Measurements from ENCODE around the gene KLHL4. TPM values are rescaled to one million over a fixed set of nuclear protein-coding genes. Genes with fewer than 3 reads are reported as not detected.
"Not testable (repeated sequence)": the region's sequence is repeated elsewhere in the genome, so short reads cannot be mapped to it uniquely, and the experiment has no call there.

KLHL4 gene
- total and polyA plus RNA-seq, 10 donors: 0.20 to 3.6 (median 2.6) TPM

DNA sequence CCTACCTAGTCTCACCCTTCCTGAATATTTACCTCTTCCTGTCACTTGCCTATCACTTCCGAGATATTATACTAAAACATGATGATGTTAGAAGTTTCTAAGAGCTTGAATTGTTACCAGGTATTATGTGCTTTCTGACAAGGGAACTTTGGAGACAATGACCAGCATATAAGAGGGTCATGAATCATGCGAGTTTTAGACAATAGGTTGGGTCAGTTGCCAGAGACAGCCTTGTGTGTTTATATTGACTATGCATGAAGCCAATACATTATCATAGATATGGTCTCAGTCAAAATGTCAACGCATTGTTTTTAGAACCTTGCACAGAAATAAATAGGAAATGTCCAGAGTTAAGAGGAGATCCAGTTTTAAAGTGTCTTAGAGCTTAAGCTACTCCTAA lies 116.8 kb downstream of the KLHL4 start:
- WGBS, 5 donors: 49 to 75% (median 64%) methylated on average over 3 of the region's 3 CpGs
- DNase-seq: no peak
- Histone ChIP-seq H3K9me3 (no peaks in the 10 kb centered on the region), H3K36me3 (no peaks in the 10 kb centered on the region), H3K27me3 (replicated peaks in 1 of 7) (no peaks in the 10 kb centered on the region), H3K4me1 (no peaks in the 10 kb centered on the region), H3K27ac (no peak overlapping the region), H3K4me3 (no peak overlapping the region)
- intact Hi-C loops (cut with DNase I; ENCODE audit: low total_unique reads): no loop called here
- no peak for TF ChIP-seq POLR2AphosphoS5 (IDR thresholded peaks at IDR 0.05)
- TF ChIP-seq, protein P1, sequence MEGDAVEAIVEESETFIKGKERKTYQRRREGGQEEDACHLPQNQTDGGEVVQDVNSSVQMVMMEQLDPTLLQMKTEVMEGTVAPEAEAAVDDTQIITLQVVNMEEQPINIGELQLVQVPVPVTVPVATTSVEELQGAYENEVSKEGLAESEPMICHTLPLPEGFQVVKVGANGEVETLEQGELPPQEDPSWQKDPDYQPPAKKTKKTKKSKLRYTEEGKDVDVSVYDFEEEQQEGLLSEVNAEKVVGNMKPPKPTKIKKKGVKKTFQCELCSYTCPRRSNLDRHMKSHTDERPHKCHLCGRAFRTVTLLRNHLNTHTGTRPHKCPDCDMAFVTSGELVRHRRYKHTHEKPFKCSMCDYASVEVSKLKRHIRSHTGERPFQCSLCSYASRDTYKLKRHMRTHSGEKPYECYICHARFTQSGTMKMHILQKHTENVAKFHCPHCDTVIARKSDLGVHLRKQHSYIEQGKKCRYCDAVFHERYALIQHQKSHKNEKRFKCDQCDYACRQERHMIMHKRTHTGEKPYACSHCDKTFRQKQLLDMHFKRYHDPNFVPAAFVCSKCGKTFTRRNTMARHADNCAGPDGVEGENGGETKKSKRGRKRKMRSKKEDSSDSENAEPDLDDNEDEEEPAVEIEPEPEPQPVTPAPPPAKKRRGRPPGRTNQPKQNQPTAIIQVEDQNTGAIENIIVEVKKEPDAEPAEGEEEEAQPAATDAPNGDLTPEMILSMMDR (IDR thresholded peaks at IDR 0.05 in 8 of 11, conservative IDR thresholded peaks at IDR 0.05 in 3 of 11): no peak
- no peak for TF ChIP-seq POLR2A (IDR thresholded peaks at IDR 0.05)

DNA sequence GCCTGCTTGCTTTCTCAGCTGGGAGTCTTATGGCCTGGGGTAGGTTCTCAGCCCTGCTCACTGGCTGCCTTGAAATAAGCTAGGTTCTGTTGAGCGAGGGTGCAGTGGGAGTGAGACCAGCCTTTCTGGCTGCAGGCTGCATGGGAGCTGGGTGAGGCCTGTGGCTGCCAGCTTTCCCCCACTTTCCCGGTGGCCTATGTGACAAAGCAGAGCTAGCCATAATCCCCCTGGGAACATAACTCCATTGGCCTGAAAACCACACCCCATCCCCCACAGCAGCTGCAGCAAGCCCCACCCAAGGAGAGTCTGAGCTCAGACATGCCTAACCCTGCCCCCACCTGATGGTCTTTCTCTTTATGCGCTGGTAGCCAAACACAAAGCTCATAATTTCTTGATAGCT lies 118.9 kb downstream of the KLHL4 start:
- no peaks in the 10 kb centered on the region for H3K36me3 ChIP-seq
- 67 to 100% (median 81%) methylated on average over 1 to 3 of the region's 3 CpGs for WGBS, 5 donors
- peaks cover 0 to 7% (median 0%) of the 10 kb centered on the region in 8 donors for H3K9me3 ChIP-seq
- no peak overlapping the region for H3K4me3 ChIP-seq
- no peak for TF ChIP-seq POLR2AphosphoS5 (IDR thresholded peaks at IDR 0.05)
- TF ChIP-seq POLR2A (IDR thresholded peaks at IDR 0.05): no peak
- TF ChIP-seq, protein P1 (IDR thresholded peaks at IDR 0.05 in 8 of 11, conservative IDR thresholded peaks at IDR 0.05 in 3 of 11): no peak
- DNase-seq: no peak
- no peak overlapping the region for H3K27ac ChIP-seq
- no peaks in the 10 kb centered on the region for H3K27me3 ChIP-seq (replicated peaks in 1 of 7)
- H3K4me1 ChIP-seq: no peaks in the 10 kb centered on the region
- intact Hi-C loops (cut with DNase I; ENCODE audit: low total_unique reads): no loop called here

DNA sequence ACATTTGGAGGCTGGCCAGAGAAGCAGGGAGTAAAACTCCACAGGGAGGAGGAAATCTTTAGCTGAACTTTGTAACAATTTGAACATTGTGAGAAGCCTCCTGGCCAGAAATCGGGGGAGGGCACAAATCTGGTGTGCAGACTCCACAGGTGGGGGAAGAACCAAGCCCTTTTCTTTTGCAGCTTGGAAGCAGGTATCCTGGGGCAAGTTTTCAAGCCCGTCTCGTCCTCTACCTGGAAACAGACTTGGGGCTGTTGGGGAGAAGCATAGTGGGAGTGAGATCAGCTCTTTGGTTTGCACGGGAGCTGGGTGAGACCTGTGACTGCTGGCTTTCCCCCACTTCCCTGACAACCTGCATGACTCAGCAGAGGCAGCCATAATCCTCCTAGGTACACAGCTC lies 123.8 kb downstream of the KLHL4 start:
- not testable (repeated sequence) for H3K9me3 ChIP-seq, H3K4me1 ChIP-seq
- 62 to 91% (median 79%) methylated on average over 1 to 4 of the region's 4 CpGs for WGBS, 5 donors

DNA sequence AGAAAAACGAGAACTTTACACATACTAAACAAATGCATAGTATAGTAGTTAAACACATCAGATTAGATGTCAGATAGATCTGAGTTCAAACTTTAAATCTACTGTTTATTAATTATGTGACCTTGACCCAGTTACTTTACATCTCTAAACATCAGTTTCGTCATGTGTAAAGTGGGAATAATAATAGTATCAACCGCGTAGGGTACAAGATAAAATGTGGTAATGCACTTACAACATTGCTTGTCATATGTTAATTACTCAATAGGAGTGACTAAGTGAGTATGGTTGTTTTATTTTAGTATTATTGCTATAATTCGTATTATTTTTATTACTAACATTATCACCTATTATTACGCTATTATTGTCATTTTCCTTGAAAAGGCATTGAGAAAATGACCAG lies 144.2 kb downstream of the KLHL4 start:
- DNase-seq: no peak
- TF ChIP-seq, protein P1 (IDR thresholded peaks at IDR 0.05 in 8 of 11, conservative IDR thresholded peaks at IDR 0.05 in 3 of 11): no peak
- no peak for TF ChIP-seq POLR2AphosphoS5 (IDR thresholded peaks at IDR 0.05)
- TF ChIP-seq POLR2A (IDR thresholded peaks at IDR 0.05): no peak
- intact Hi-C loops (cut with DNase I; ENCODE audit: low total_unique reads): loop anchor here (10.0 kb wide), 1 partner anchor 327 kb away; no protein-coding TSS in a partner anchor

More for the DNA sequence above, 123.8 kb downstream of the KLHL4 start:
- H3K4me3 ChIP-seq; H3K27ac ChIP-seq; H3K27me3 ChIP-seq (replicated peaks in 1 of 7); H3K36me3 ChIP-seq; intact Hi-C loops (cut with DNase I; ENCODE audit: low total_unique reads); DNase-seq: not testable (repeated sequence)

DNA sequence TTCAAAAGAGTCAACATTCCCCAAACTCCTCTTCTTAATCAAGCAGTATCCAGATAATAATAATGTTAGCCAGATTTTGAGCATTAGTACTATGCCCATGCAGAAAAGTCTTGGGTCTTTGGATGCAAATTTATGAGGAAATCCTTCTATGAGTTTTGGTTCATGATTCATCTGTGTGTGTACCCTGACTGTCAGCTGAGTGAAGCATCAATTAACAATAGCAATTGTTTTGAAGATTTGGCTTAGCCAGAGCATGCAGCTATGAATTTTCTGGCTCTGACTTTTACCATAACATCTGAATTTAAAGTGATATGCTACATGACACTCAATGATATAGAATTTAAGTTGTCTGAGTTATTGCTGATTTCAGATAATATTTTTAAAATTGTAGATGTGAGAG lies 145.8 kb downstream of the KLHL4 start:
- intact Hi-C loops (cut with DNase I; ENCODE audit: low total_unique reads): loop anchor here (10.0 kb wide), 1 partner anchor 329 kb away; no protein-coding TSS in a partner anchor
- Histone ChIP-seq H3K4me1 (no peaks in the 10 kb centered on the region), H3K9me3 (no peaks in the 10 kb centered on the region), H3K4me3 (no peak overlapping the region), H3K36me3 (no peaks in the 10 kb centered on the region), H3K27me3 (replicated peaks in 1 of 7) (no peaks in the 10 kb centered on the region), H3K27ac (no peak overlapping the region)
- TF ChIP-seq POLR2A (IDR thresholded peaks at IDR 0.05): no peak
- TF ChIP-seq, protein P1 (IDR thresholded peaks at IDR 0.05 in 8 of 11, conservative IDR thresholded peaks at IDR 0.05 in 3 of 11): no peak
- no peak for TF ChIP-seq POLR2AphosphoS5 (IDR thresholded peaks at IDR 0.05)
- DNase-seq: no peak

More for the DNA sequence above, 144.2 kb downstream of the KLHL4 start:
- Histone ChIP-seq H3K27ac (no peak overlapping the region), H3K4me1 (no peaks in the 10 kb centered on the region), H3K4me3 (no peak overlapping the region), H3K27me3 (replicated peaks in 1 of 7) (no peaks in the 10 kb centered on the region), H3K36me3 (no peaks in the 10 kb centered on the region), H3K9me3 (no peaks in the 10 kb centered on the region)
- WGBS, 5 donors: 69 to 83% (median 74%) methylated on average over 6 of the region's 6 CpGs
